Measurements from ENCODE around the gene KCNQ5.

KCNQ5 gene

DNA sequence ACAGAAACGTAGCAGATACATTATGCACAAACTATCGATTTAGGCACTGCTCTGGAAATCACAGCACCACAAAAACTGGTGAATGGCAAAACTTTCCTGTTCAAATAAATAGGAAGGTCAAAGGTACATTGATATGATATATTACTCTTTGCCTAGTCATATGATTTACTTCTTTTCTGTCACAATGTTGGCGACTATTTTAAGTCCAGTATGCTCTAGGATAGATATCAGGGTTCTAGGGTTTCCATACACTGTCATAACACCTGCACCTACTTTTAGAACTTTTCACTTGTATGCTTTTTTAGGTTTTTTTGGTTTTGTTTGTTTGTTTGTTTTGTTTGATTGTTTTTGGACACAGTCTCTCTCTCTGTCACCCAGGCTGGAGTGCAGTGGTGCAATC lies 578.4 kb downstream of the KCNQ5 start:
- no peak overlapping the region for H3K4me2 ChIP-seq (ENCODE audit: low read length)
- no peaks in the 10 kb centered on the region for H3K4me1 ChIP-seq (ENCODE audit: control insufficient read depth in 1 of 2, insufficient read depth in 2 of 2, low read length in 2 of 2)
- no peak overlapping the region for H3K14ac ChIP-seq (ENCODE audit: low read length)
- H3K79me1 ChIP-seq (ENCODE audit: low read length) = no peaks in the 10 kb centered on the region
- H3K79me2 ChIP-seq (ENCODE audit: control insufficient read depth, insufficient read depth, low read length, poor library complexity) = no peaks in the 10 kb centered on the region
- no peak overlapping the region for H3K27ac ChIP-seq (ENCODE audit: low read depth, low read length)
- no peaks in the 10 kb centered on the region for H3K9me3 ChIP-seq (ENCODE audit: insufficient read depth, low read depth, low read length)
- no peak overlapping the region for H3K4ac ChIP-seq (ENCODE audit: low read depth, low read length)
- no peak overlapping the region for H2BK120ac ChIP-seq (ENCODE audit: insufficient read depth, low read length, poor library complexity)
- H3K36me3 ChIP-seq (ENCODE audit: control insufficient read depth in 1 of 2, insufficient read depth in 2 of 2, low read length in 2 of 2) = no peaks in the 10 kb centered on the region
- DNase-seq = no peak
- H3K27me3 ChIP-seq (ENCODE audit: insufficient read depth, low read length) = no peaks in the 10 kb centered on the region
- H2AFZ ChIP-seq (ENCODE audit: insufficient read depth, low read length, poor library complexity) = no peak overlapping the region
- no peak overlapping the region for H4K8ac ChIP-seq (ENCODE audit: low read depth, low read length)
- H4K12ac ChIP-seq (ENCODE audit: low read depth, low read length) = no peak overlapping the region
- no peak overlapping the region for H4K91ac ChIP-seq (ENCODE audit: low read depth, low read length)
- H2AK5ac ChIP-seq (ENCODE audit: low read length) = no peak overlapping the region
- no peak overlapping the region for H3K18ac ChIP-seq (ENCODE audit: low read length)
- H3K4me3 ChIP-seq (ENCODE audit: low read depth, low read length) = no peak overlapping the region
- H2BK12ac ChIP-seq (ENCODE audit: low read length) = no peak overlapping the region
- WGBS (ENCODE audit: extremely low coverage, insufficient coverage, insufficient read length) = no CpG with 5 or more reads among the region's 3 CpGs
- no peak overlapping the region for H3K23ac ChIP-seq (ENCODE audit: low read length)
- no peak overlapping the region for H2BK5ac ChIP-seq (ENCODE audit: low read depth, low read length, poor library complexity)
- H3K9ac ChIP-seq (ENCODE audit: low read length) = no peak overlapping the region

DNA sequence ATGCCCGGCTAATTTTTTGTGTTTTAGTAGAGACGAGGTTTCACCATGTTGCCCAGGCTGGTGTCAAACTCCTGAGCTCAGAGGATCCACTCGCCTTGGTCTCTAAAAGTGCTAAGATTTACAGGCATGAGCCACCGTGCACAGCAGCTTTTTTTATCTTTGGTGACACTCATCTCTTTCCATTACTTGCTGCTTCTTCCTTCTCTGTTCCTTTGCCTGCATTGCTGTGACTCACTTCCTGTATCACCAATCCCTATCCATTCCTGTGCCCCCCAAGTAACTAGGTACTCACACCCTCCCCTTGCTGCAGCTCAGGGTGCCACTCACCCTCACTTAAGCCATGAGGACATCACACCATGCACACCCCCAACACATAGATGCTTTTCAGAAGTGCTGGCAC lies 578.9 kb downstream of the KCNQ5 start:
- Histone ChIP-seq H3K4me3 (ENCODE audit: low read depth, low read length) (no peak overlapping the region), H2AK5ac (ENCODE audit: low read length) (no peak overlapping the region), H3K18ac (ENCODE audit: low read length) (no peak overlapping the region), H3K79me2 (ENCODE audit: control insufficient read depth, insufficient read depth, low read length, poor library complexity) (no peaks in the 10 kb centered on the region), H3K4me2 (ENCODE audit: low read length) (no peak overlapping the region), H3K23ac (ENCODE audit: low read length) (no peak overlapping the region), H4K91ac (ENCODE audit: low read depth, low read length) (no peak overlapping the region), H3K9ac (ENCODE audit: low read length) (no peak overlapping the region), H2BK12ac (ENCODE audit: low read length) (no peak overlapping the region), H3K4me1 (ENCODE audit: control insufficient read depth in 1 of 2, insufficient read depth in 2 of 2, low read length in 2 of 2) (no peaks in the 10 kb centered on the region), H2AFZ (ENCODE audit: insufficient read depth, low read length, poor library complexity) (no peak overlapping the region), H2BK5ac (ENCODE audit: low read depth, low read length, poor library complexity) (no peak overlapping the region), H3K14ac (ENCODE audit: low read length) (no peak overlapping the region), H3K9me3 (ENCODE audit: insufficient read depth, low read depth, low read length) (no peaks in the 10 kb centered on the region), H3K4ac (ENCODE audit: low read depth, low read length) (no peak overlapping the region), H4K12ac (ENCODE audit: low read depth, low read length) (no peak overlapping the region), H2BK120ac (ENCODE audit: insufficient read depth, low read length, poor library complexity) (no peak overlapping the region), H3K27me3 (ENCODE audit: insufficient read depth, low read length) (no peaks in the 10 kb centered on the region), H3K27ac (ENCODE audit: low read depth, low read length) (no peak overlapping the region), H3K36me3 (ENCODE audit: control insufficient read depth in 1 of 2, insufficient read depth in 2 of 2, low read length in 2 of 2) (no peaks in the 10 kb centered on the region), H4K8ac (ENCODE audit: low read depth, low read length) (no peak overlapping the region), H3K79me1 (ENCODE audit: low read length) (no peaks in the 10 kb centered on the region)
- DNase-seq = no peak
- no CpG with 5 or more reads among the region's 4 CpGs for WGBS (ENCODE audit: extremely low coverage, insufficient coverage, insufficient read length)

DNA sequence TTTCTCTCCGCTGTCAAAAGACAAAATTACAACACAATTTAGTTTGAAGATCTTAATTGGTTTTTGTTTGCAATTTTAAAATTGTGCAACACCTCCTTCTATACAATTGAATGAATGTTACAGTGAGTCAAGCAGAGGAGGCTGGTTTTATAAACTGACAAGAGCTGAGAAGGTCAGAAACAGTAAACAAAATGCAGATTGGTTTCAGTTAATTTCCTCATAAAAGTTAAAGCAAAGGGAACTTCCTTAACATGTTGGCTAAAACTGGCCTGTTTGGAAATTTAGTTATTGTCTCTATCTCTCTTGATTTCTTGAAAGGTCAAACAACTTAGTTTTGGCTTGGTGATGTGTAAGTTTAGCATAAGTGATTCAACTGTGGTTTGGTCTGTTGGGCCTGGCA lies 581.2 kb downstream of the KCNQ5 start:
- H4K12ac ChIP-seq (ENCODE audit: low read depth, low read length) = no peak overlapping the region
- no peaks in the 10 kb centered on the region for H3K36me3 ChIP-seq (ENCODE audit: control insufficient read depth in 1 of 2, insufficient read depth in 2 of 2, low read length in 2 of 2)
- no peak overlapping the region for H3K27ac ChIP-seq (ENCODE audit: low read depth, low read length)
- no peak overlapping the region for H2AFZ ChIP-seq (ENCODE audit: insufficient read depth, low read length, poor library complexity)
- no peak overlapping the region for H3K4ac ChIP-seq (ENCODE audit: low read depth, low read length)
- no peaks in the 10 kb centered on the region for H3K79me1 ChIP-seq (ENCODE audit: low read length)
- no peak overlapping the region for H2AK5ac ChIP-seq (ENCODE audit: low read length)
- no peak overlapping the region for H2BK120ac ChIP-seq (ENCODE audit: insufficient read depth, low read length, poor library complexity)
- H3K4me1 ChIP-seq (ENCODE audit: control insufficient read depth in 1 of 2, insufficient read depth in 2 of 2, low read length in 2 of 2) = no peaks in the 10 kb centered on the region
- peak in 1 of 2 donors; percentile 17 for DNase-seq
- H2BK12ac ChIP-seq (ENCODE audit: low read length) = no peak overlapping the region
- no peak overlapping the region for H3K14ac ChIP-seq (ENCODE audit: low read length)
- no peak overlapping the region for H3K4me2 ChIP-seq (ENCODE audit: low read length)
- H3K27me3 ChIP-seq (ENCODE audit: insufficient read depth, low read length) = no peaks in the 10 kb centered on the region
- no peak overlapping the region for H3K23ac ChIP-seq (ENCODE audit: low read length)
- H3K9ac ChIP-seq (ENCODE audit: low read length) = no peak overlapping the region
- no peak overlapping the region for H3K18ac ChIP-seq (ENCODE audit: low read length)
- no peak overlapping the region for H4K8ac ChIP-seq (ENCODE audit: low read depth, low read length)
- H3K4me3 ChIP-seq (ENCODE audit: low read depth, low read length) = no peak overlapping the region
- H3K9me3 ChIP-seq (ENCODE audit: insufficient read depth, low read depth, low read length) = no peaks in the 10 kb centered on the region
- H4K91ac ChIP-seq (ENCODE audit: low read depth, low read length) = no peak overlapping the region
- no CpG with 5 or more reads among the region's 1 CpG for WGBS (ENCODE audit: extremely low coverage, insufficient coverage, insufficient read length)
- no peak overlapping the region for H2BK5ac ChIP-seq (ENCODE audit: low read depth, low read length, poor library complexity)
- H3K79me2 ChIP-seq (ENCODE audit: control insufficient read depth, insufficient read depth, low read length, poor library complexity) = no peaks in the 10 kb centered on the region

DNA sequence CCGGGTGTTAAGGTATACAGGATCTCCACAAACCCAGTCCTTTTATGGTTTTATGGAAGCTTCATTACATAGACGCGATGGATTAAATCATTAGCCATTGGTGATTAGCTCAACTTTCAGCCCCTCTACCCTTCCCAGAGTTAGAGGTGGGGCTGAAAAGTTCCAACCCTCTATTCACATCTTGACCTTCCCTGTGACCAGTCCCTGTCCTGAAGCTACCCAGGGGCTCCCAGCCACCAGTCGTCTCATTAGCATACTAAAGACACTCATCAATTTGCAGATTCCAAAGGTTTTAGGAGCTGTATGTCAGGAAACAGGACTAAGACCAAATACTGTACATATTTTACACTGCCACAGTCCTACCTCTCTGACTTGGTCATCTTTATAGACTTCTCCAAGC lies 582.4 kb downstream of the KCNQ5 start:
- Histone ChIP-seq H3K4me2 (ENCODE audit: low read length) (no peak overlapping the region), H2AK5ac (ENCODE audit: low read length) (no peak overlapping the region), H2BK12ac (ENCODE audit: low read length) (no peak overlapping the region), H3K36me3 (ENCODE audit: control insufficient read depth in 1 of 2, insufficient read depth in 2 of 2, low read length in 2 of 2) (no peaks in the 10 kb centered on the region), H3K23ac (ENCODE audit: low read length) (no peak overlapping the region), H3K9me3 (ENCODE audit: insufficient read depth, low read depth, low read length) (no peaks in the 10 kb centered on the region), H3K79me1 (ENCODE audit: low read length) (no peaks in the 10 kb centered on the region), H3K14ac (ENCODE audit: low read length) (no peak overlapping the region), H2BK5ac (ENCODE audit: low read depth, low read length, poor library complexity) (no peak overlapping the region), H4K12ac (ENCODE audit: low read depth, low read length) (no peak overlapping the region), H3K4me3 (ENCODE audit: low read depth, low read length) (no peak overlapping the region), H3K4ac (ENCODE audit: low read depth, low read length) (no peak overlapping the region), H3K79me2 (ENCODE audit: control insufficient read depth, insufficient read depth, low read length, poor library complexity) (no peaks in the 10 kb centered on the region), H4K91ac (ENCODE audit: low read depth, low read length) (no peak overlapping the region), H4K8ac (ENCODE audit: low read depth, low read length) (no peak overlapping the region), H3K27ac (ENCODE audit: low read depth, low read length) (no peak overlapping the region), H2BK120ac (ENCODE audit: insufficient read depth, low read length, poor library complexity) (no peak overlapping the region), H3K9ac (ENCODE audit: low read length) (no peak overlapping the region), H2AFZ (ENCODE audit: insufficient read depth, low read length, poor library complexity) (no peak overlapping the region), H3K4me1 (ENCODE audit: control insufficient read depth in 1 of 2, insufficient read depth in 2 of 2, low read length in 2 of 2) (no peaks in the 10 kb centered on the region), H3K27me3 (ENCODE audit: insufficient read depth, low read length) (no peaks in the 10 kb centered on the region), H3K18ac (ENCODE audit: low read length) (no peak overlapping the region)
- no peak for DNase-seq
- WGBS (ENCODE audit: extremely low coverage, insufficient coverage, insufficient read length) = no CpG with 5 or more reads among the region's 4 CpGs
